Endothelial cell of umbilical vein (primary cell): ENCODE measurements around the gene CCDC15. TPM values are rescaled to one million over a fixed set of nuclear protein-coding genes. Genes with fewer than 3 reads are reported as not detected.

Source experiments
- BruUV-seq: library from RNA; stranded (reverse); fragments of 400-500 nt; replicated peaks from 2 replicates; lab custom pipeline; 2021; lab: Mats Ljungman, UMichigan
- CTCF ChIA-PET: fragments of 300-600, 350-600 bp; sonication (Branson Sonifier 250); formaldehyde crosslinking; loops from one replicate; lab custom pipeline; 2021; ENCODE audit warnings: antibody characterized with exemption, inconsistent platforms; lab: Charles Lee
- POLR2A ChIA-PET: fragments of 300-600, 350-600 bp; sonication (Branson Sonifier 250); formaldehyde crosslinking; loops from one replicate; lab custom pipeline; 2021; ENCODE audit warnings: antibody characterized with exemption, inconsistent platforms; lab: Charles Lee
- DNase-seq: peaks from one replicate; pipeline ENCODE4 v3.0.0-alpha.2; 2011; ENCODE audit warnings: low read depth, low spot score
- FAIRE-seq: peaks from 2 replicates; lab custom pipeline; 2011; peaks lifted over from hg19 to GRCh38; lab: Jason Lieb, UNC
- H2AFZ ChIP-seq: 2 replicates; pipeline ENCODE4 v1.6.0; 2012; ENCODE audit warnings: low read depth, low read length, control low read depth, inconsistent platforms
- H3K27ac ChIP-seq: 2 replicates; pipeline ENCODE4 v1.5.1; 2011; ENCODE audit warnings: low read depth, mild to moderate bottlenecking, control low read depth, low read length, moderate library complexity; ENCODE audit not compliant: insufficient read depth
- H3K27me3 ChIP-seq, 2 experiments: 2 replicates each; pipeline versions ENCODE4 v1.6.0 to v1.6.1; 2011; ENCODE audit warnings: low read length in 2 of 2, mixed read lengths in 1 of 2; ENCODE audit not compliant: control insufficient read depth in 2 of 2, insufficient read depth in 2 of 2
- H3K36me3 ChIP-seq, 2 experiments: 2 replicates in 1 of 2; 3 replicates in 1 of 2; pipeline ENCODE4 v1.5.1; 2011; ENCODE audit warnings: low read length in 2 of 2, mild to moderate bottlenecking in 1 of 2, moderate library complexity in 1 of 2; ENCODE audit not compliant: control insufficient read depth in 2 of 2, insufficient read depth in 2 of 2; ENCODE audit errors: extremely low read depth in 1 of 2
- H3K4me1 ChIP-seq: 3 replicates; pipeline ENCODE4 v1.5.1; 2011; ENCODE audit warnings: mild to moderate bottlenecking, low read length; ENCODE audit not compliant: control insufficient read depth, insufficient read depth; ENCODE audit errors: extremely low read depth
- H3K4me2 ChIP-seq: 2 replicates; pipeline ENCODE4 v1.6.1; 2011; ENCODE audit warnings: low read length, control low read depth, mixed read lengths; ENCODE audit not compliant: insufficient read depth
- H3K4me3 ChIP-seq, 3 experiments: fragments of 200-600 bp in 1 of 3; sonication (generic), shearing (Covaris generic) in 1 of 3; replicated peaks in 1 of 3; 2 replicates each; pipeline ENCODE4 v1.5.1; 2011 to 2016; ENCODE audit warnings: control low read depth in 3 of 3, low read length in 3 of 3, mild to moderate bottlenecking in 2 of 3, inconsistent platforms in 1 of 3, low read depth in 1 of 3, moderate library complexity in 1 of 3; ENCODE audit not compliant: insufficient read depth in 1 of 3
- H3K79me2 ChIP-seq: 2 replicates; pipeline ENCODE4 v1.6.0; 2012; ENCODE audit warnings: low read length, inconsistent platforms; ENCODE audit not compliant: control insufficient read depth, insufficient read depth
- H3K9ac ChIP-seq: replicated peaks from 2 replicates; pipeline ENCODE3; 2011; ENCODE audit warnings: low read length, control low read depth; ENCODE audit not compliant: insufficient read depth; ENCODE audit errors: extremely low read depth
- H3K9me1 ChIP-seq: replicated peaks from 3 replicates; pipeline ENCODE4 v1.6.0; 2011; ENCODE audit warnings: mild to moderate bottlenecking, low read length; ENCODE audit not compliant: control insufficient read depth, insufficient read depth; ENCODE audit errors: extremely low read depth
- H3K9me3 ChIP-seq: replicated peaks from 2 replicates; pipeline ENCODE4 v1.5.1; 2012; ENCODE audit warnings: low read length, inconsistent platforms; ENCODE audit not compliant: control insufficient read depth, insufficient read depth
- H4K20me1 ChIP-seq: replicated peaks from 2 replicates; pipeline ENCODE3; 2011; ENCODE audit warnings: mild to moderate bottlenecking, low read length; ENCODE audit not compliant: control insufficient read depth, insufficient read depth; ENCODE audit errors: extremely low read depth
- EZH2 ChIP-seq: IDR thresholded peaks from 2 replicates; pipeline ENCODE4 v1.6.1; 2012; ENCODE audit warnings: borderline replicate concordance, low read depth, mild to moderate bottlenecking, moderate library complexity, low read length, inconsistent platforms; ENCODE audit not compliant: severe bottlenecking
- FOS ChIP-seq: IDR thresholded peaks from 2 replicates; pipeline ENCODE4 v1.6.1; 2011; ENCODE audit warnings: mild to moderate bottlenecking, low read length, moderate library complexity, borderline replicate concordance; ENCODE audit not compliant: insufficient read depth
- GATA2 ChIP-seq: IDR thresholded peaks from 2 replicates; pipeline ENCODE4 v1.7.0; 2011; ENCODE audit warnings: low read depth, mild to moderate bottlenecking, moderate library complexity, mixed read lengths, low read length; ENCODE audit not compliant: insufficient read length, insufficient read depth
- JUN ChIP-seq: IDR thresholded peaks from 2 replicates; pipeline ENCODE4 v1.6.1; 2011; ENCODE audit warnings: borderline replicate concordance, low read depth; ENCODE audit not compliant: insufficient read length, insufficient read depth
- MYC ChIP-seq: IDR thresholded peaks from one replicate; pipeline ENCODE4 v1.6.1; 2011; ENCODE audit warnings: mild to moderate bottlenecking, low read depth, low read length
- POLR2A ChIP-seq: IDR thresholded peaks from 2 replicates; pipeline ENCODE4 v1.6.1; 2012; ENCODE audit warnings: low read depth, mild to moderate bottlenecking, control low read depth, low read length
- POLR2AphosphoS5 ChIP-seq: IDR thresholded peaks from 2 replicates; pipeline ENCODE4 v1.6.1; 2012; ENCODE audit warnings: low read depth, mild to moderate bottlenecking, control low read depth, low read length, moderate library complexity; ENCODE audit not compliant: insufficient read depth
- dilution Hi-C: fragments of 300-500 bp; cut with MboI; formaldehyde crosslinking; loops from one replicate; pipeline ENCODE4 v1.15.0; 2019; ENCODE audit warnings: low sequenced_read_pairs; ENCODE audit not compliant: extremely low pct_ligation_motif_present
- intact Hi-C: fragments of 100-400 bp; cut with micrococcal nuclease; formaldehyde crosslinking; loops from one replicate; pipeline ENCODE4 v1.10.0; 2022
- polyA plus RNA-seq, 4 experiments: library from polyadenylated mRNA; depleted of rRNA in 3 of 4; stranded (reverse) in 3 of 4; unstranded in 1 of 4; fragments of >200 nt; gene quantifications; 2 replicates each; pipeline versions ENCODE4 v1.2.1 to v1.2.3, GENCODE V29; 2011 to 2012; ENCODE audit warnings: missing spikeins in 1 of 4
- total RNA-seq: library from RNA; stranded (reverse); gene quantifications from 2 replicates; pipeline ENCODE4 v1.2.3, GENCODE V29; 2021
- TF ChIP-seq, protein P1 (sequence below), 2 donors: IDR thresholded peaks; 1 replicate in 1 of 2; 2 replicates in 1 of 2; pipeline ENCODE4 v1.5.1; 2011; ENCODE audit warnings: low read length in 2 of 2, mild to moderate bottlenecking in 2 of 2, moderate library complexity in 2 of 2, control low read depth in 1 of 2, inconsistent platforms in 1 of 2, low read depth in 1 of 2; ENCODE audit not compliant: insufficient read depth in 1 of 2; ENCODE audit errors: extremely low read depth in 1 of 2
- TF ChIP-seq, protein P2 (sequence below): IDR thresholded peaks from 2 replicates; pipeline ENCODE4 v1.6.1; 2011; ENCODE audit not compliant: insufficient read depth, insufficient read length

Gene CCDC15
- total and polyA plus RNA-seq, 2 donors (not counting 3 experiments of a cell fraction or from before 2014, with no cell fraction given) = 0.75 to 3.8 TPM

DNA sequence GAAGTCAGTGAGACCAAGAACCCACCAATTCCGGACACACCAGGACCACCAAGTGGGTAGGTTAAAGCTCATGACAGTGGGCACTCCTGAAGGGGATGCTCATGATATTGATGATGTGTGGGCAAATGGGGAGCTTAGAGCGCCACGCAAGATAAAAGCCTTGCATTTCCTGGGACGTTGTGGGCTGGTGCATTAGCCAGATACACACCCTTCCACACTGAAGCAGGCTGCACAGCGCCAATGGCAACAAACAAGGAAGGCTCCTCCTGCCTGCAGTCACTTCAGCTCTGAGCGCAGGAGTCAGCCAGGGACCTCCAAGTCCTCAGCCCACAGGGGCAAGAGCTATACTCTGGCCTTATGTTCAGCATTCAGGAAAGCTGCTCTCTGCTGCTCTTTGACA, 136.8 kb downstream of the CCDC15 start:
- intact Hi-C loops = loop anchor here (1.0 to 10.0 kb wide), 8 partner anchors 20 to 784 kb away; partner anchors contain the start of genes PKNOX2 and TMEM218
- Histone ChIP-seq H3K36me3 (no peaks in the 10 kb centered on the region), H3K79me2 (no peaks in the 10 kb centered on the region), H3K4me2 (no peak overlapping the region), H3K9ac (no peak overlapping the region), H3K27ac (no peak overlapping the region), H3K27me3 (no peaks in the 10 kb centered on the region), H2AFZ (no peak overlapping the region), H4K20me1 (no peaks in the 10 kb centered on the region), H3K9me3 (no peaks in the 10 kb centered on the region), H3K4me1 (peaks cover 11% of the 10 kb centered on the region), H3K4me3 (no peak overlapping the region), H3K9me1 (no peaks in the 10 kb centered on the region)
- DNase-seq (no peak), FAIRE-seq (no peak)
- BruUV-seq = no TSS peak
- dilution Hi-C loops = no loop called here
- TF ChIP-seq JUN (no peak), GATA2 (no peak), POLR2A (no peak), POLR2AphosphoS5 (no peak), FOS (no peak), EZH2 (no peak), MYC (no peak)
- TF ChIP-seq, protein P1, sequence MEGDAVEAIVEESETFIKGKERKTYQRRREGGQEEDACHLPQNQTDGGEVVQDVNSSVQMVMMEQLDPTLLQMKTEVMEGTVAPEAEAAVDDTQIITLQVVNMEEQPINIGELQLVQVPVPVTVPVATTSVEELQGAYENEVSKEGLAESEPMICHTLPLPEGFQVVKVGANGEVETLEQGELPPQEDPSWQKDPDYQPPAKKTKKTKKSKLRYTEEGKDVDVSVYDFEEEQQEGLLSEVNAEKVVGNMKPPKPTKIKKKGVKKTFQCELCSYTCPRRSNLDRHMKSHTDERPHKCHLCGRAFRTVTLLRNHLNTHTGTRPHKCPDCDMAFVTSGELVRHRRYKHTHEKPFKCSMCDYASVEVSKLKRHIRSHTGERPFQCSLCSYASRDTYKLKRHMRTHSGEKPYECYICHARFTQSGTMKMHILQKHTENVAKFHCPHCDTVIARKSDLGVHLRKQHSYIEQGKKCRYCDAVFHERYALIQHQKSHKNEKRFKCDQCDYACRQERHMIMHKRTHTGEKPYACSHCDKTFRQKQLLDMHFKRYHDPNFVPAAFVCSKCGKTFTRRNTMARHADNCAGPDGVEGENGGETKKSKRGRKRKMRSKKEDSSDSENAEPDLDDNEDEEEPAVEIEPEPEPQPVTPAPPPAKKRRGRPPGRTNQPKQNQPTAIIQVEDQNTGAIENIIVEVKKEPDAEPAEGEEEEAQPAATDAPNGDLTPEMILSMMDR (IDR thresholded peaks at IDR 0.05; ENCODE audit: extremely low read depth in 1 of 2, insufficient read depth in 1 of 2, low read depth in 1 of 2, low read length in 2 of 2) = no peak
- TF ChIP-seq, protein P2, sequence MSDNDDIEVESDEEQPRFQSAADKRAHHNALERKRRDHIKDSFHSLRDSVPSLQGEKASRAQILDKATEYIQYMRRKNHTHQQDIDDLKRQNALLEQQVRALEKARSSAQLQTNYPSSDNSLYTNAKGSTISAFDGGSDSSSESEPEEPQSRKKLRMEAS = no peak
- POLR2A ChIA-PET = no interaction called here
- CTCF ChIA-PET = interaction anchor here (0.6 to 6.1 kb wide), 53 partner anchors 8 to 480 kb away, joined by 3 to 141 read pairs (median 5); partner anchors contain the start of genes PKNOX2, SLC37A2 and TMEM218

Other genes with a start within 250 kb of the CCDC15 start
- gene NRGN, start 214.3 kb upstream of the CCDC15 start, total RNA-seq = 30.9 and 33.5 TPM in 2 replicates
- gene NRGN, start 214.3 kb upstream of the CCDC15 start, polyA plus RNA-seq = 29.1 and 31.5 TPM in 2 replicates
- 3.6 and 7.0 TPM in 2 replicates for gene VSIG2, start 201.9 kb upstream of the CCDC15 start, total RNA-seq
- gene VSIG2, start 201.9 kb upstream of the CCDC15 start, polyA plus RNA-seq = 0.94 and 1.2 TPM in 2 replicates
- gene ESAM, start 191.9 kb upstream of the CCDC15 start, total RNA-seq = 273 and 303 TPM in 2 replicates
- 383 and 451 TPM in 2 replicates for gene ESAM, start 191.9 kb upstream of the CCDC15 start, polyA plus RNA-seq
- gene MSANTD2, start 153.8 kb upstream of the CCDC15 start, total RNA-seq = 17.0 and 23.2 TPM in 2 replicates
- 5.5 and 5.6 TPM in 2 replicates for gene MSANTD2, start 153.8 kb upstream of the CCDC15 start, polyA plus RNA-seq
- 19.3 and 27.1 TPM in 2 replicates for gene ROBO3, start 88.8 kb upstream of the CCDC15 start, total RNA-seq
- 65.4 and 79.4 TPM in 2 replicates for gene ROBO3, start 88.8 kb upstream of the CCDC15 start, polyA plus RNA-seq
- 464 and 474 TPM in 2 replicates for gene ROBO4, start 56.3 kb upstream of the CCDC15 start, total RNA-seq
- gene ROBO4, start 56.3 kb upstream of the CCDC15 start, polyA plus RNA-seq = 260 and 346 TPM in 2 replicates
- not detected in 2 replicates for gene HEPN1, start 35.0 kb upstream of the CCDC15 start, total RNA-seq
- not detected in 2 replicates for gene HEPN1, start 35.0 kb upstream of the CCDC15 start, polyA plus RNA-seq
- not detected in 2 replicates for gene HEPACAM, start 18.2 kb upstream of the CCDC15 start, total RNA-seq
- 0.03 TPM in 1 of 2 replicates, not detected in the other for gene HEPACAM, start 18.2 kb upstream of the CCDC15 start, polyA plus RNA-seq
- gene SLC37A2, start 109.1 kb downstream of the CCDC15 start, total RNA-seq = 1.1 and 1.3 TPM in 2 replicates
- 1.7 and 2.1 TPM in 2 replicates for gene SLC37A2, start 109.1 kb downstream of the CCDC15 start, polyA plus RNA-seq
- gene TMEM218, start 157.4 kb downstream of the CCDC15 start, total RNA-seq = 17.9 and 23.8 TPM in 2 replicates
- gene TMEM218, start 157.4 kb downstream of the CCDC15 start, polyA plus RNA-seq = 38.2 and 45.1 TPM in 2 replicates
- gene PKNOX2, start 210.5 kb downstream of the CCDC15 start, total RNA-seq = 0.11 and 0.14 TPM in 2 replicates
- gene PKNOX2, start 210.5 kb downstream of the CCDC15 start, polyA plus RNA-seq = 0.89 and 0.91 TPM in 2 replicates